ENCODE results near the gene SLC17A3. TPM values are rescaled to one million over a fixed set of nuclear protein-coding genes. Genes with fewer than 3 reads are reported as not detected.

The SLC17A3 gene
- total RNA-seq, 4 donors from 2014 or later: not detected

DNA sequence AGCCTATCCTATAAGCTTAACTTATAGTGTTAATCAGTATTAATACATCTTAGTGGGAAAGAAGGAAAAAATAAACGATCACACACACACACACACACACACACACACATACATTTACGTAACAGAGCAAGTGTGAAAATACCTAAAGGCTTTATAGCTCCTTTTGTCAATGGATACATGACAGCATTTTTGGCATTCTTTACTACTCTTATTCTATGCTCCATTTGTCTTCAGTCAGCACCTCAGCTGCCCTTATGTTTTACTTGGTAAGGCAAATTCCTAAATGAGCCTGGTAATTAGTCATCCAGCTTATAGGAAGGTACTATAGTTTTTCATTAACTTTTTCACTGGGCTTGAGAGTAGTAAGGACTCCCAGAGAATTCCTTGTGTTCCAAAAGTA lies 25.1 kb upstream of the SLC17A3 start:
- intact Hi-C loops (cut with DNase I): no loop called here
- Histone ChIP-seq H3K27me3 (no peaks in the 10 kb centered on the region), H3K4me1 (no peaks in the 10 kb centered on the region), H3K9me3 (no peaks in the 10 kb centered on the region), H3K4me3 (replicated peaks in 1 of 3) (no peak overlapping the region), H3K36me3 (no peaks in the 10 kb centered on the region), H3K27ac (no peak overlapping the region)
- TF ChIP-seq, protein P1, sequence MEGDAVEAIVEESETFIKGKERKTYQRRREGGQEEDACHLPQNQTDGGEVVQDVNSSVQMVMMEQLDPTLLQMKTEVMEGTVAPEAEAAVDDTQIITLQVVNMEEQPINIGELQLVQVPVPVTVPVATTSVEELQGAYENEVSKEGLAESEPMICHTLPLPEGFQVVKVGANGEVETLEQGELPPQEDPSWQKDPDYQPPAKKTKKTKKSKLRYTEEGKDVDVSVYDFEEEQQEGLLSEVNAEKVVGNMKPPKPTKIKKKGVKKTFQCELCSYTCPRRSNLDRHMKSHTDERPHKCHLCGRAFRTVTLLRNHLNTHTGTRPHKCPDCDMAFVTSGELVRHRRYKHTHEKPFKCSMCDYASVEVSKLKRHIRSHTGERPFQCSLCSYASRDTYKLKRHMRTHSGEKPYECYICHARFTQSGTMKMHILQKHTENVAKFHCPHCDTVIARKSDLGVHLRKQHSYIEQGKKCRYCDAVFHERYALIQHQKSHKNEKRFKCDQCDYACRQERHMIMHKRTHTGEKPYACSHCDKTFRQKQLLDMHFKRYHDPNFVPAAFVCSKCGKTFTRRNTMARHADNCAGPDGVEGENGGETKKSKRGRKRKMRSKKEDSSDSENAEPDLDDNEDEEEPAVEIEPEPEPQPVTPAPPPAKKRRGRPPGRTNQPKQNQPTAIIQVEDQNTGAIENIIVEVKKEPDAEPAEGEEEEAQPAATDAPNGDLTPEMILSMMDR (IDR thresholded peaks at IDR 0.05): no peak
- TF ChIP-seq POLR2A (IDR thresholded peaks at IDR 0.05): no peak
- 57 to 62% methylated on average over 2 of the region's 2 CpGs for WGBS, 2 donors
- no peak for DNase-seq

DNA sequence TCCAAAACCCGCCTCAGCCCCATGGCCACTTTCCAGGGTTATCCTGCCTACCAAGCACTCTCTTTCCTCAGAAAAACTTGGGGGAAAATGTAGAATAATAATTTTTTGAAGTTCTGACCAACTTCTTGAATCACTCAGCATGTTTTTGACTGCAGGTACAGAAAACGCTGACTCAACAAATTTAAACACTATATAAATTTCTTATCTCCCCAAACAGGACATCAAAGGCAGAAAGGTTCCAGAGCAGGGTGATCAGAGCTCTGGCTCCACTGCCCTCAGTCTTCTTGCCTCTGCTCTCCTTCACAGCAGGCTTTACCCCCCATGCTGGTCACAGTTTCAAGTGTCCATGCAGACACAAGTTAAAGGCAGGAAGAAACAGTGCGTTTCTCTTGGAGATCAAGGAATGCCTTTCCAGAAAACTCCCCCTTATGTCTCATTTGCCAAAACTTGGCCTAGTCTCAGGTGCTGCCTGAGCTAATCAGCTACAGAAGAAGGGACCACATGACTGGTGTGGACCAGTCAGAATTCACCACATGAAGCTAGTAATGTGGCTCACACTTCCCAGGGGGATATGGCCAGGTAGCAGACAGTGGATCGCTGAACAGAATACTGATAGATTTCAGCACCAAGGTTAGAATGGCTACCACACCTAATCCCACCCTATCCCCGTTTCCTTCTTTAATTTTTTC lies 24.4 kb upstream of the SLC17A3 start:
- Histone ChIP-seq H3K36me3 (no peaks in the 10 kb centered on the region), H3K27me3 (no peaks in the 10 kb centered on the region), H3K27ac (no peak overlapping the region), H3K4me3 (replicated peaks in 1 of 3) (no peak overlapping the region), H3K9me3 (no peaks in the 10 kb centered on the region), H3K4me1 (no peaks in the 10 kb centered on the region)
- intact Hi-C loops (cut with DNase I): no loop called here
- TF ChIP-seq, protein P1 (IDR thresholded peaks at IDR 0.05): no peak
- no peak for TF ChIP-seq POLR2A (IDR thresholded peaks at IDR 0.05)
- WGBS, 2 donors: 80 to 87% methylated on average over 5 of the region's 5 CpGs
- DNase-seq: no peak

DNA sequence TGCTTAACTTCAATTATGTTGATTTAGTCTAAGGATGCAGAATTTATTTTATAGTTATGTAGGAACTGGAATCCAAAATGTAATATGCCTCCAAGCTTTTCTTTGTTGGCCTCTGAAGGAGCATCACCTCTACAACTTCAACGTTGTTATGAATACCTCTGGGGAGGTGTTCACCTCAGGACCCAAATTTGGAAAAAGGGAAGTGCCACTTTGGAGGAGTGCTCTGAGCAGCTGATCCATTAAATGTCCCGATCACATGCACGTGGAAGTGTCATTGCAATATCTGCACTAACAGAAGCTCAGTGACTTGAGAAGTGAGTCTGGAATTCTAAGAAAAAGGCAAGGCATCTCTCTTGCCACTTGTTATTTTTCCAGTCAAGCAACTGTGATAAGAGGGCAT lies 22.2 kb upstream of the SLC17A3 start:
- WGBS, 2 donors: 48 to 52% methylated on average over 3 of the region's 3 CpGs
- TF ChIP-seq, protein P1 (IDR thresholded peaks at IDR 0.05): no peak
- no peak for TF ChIP-seq POLR2A (IDR thresholded peaks at IDR 0.05)
- no peaks in the 10 kb centered on the region for H3K36me3 ChIP-seq
- no peak overlapping the region for H3K4me3 ChIP-seq (replicated peaks in 1 of 3)
- intact Hi-C loops (cut with DNase I): no loop called here
- no peak for DNase-seq
- no peaks in the 10 kb centered on the region for H3K4me1 ChIP-seq
- no peaks in the 10 kb centered on the region for H3K9me3 ChIP-seq
- H3K27ac ChIP-seq: no peak overlapping the region
- H3K27me3 ChIP-seq: no peaks in the 10 kb centered on the region

DNA sequence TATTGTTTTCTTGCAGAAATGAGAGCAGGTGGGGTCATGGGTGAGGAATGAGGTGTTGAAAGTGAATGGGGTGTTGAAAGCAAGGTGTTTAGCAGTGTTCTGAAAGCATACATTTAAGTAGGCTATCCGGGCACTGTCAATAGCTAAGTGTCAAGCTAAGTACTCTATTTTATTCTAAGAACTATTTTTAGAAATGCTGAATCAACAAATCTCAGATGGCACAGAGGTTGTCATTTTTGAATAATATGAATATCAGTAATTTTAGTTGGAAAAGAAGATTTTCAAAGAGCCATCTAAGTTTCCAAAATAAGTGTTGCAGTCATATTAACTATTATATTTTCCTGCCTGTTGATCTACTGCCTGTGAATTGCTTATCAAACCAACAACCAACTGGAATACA lies 21.7 kb upstream of the SLC17A3 start:
- intact Hi-C loops (cut with DNase I): no loop called here
- Histone ChIP-seq H3K27ac (no peak overlapping the region), H3K9me3 (no peaks in the 10 kb centered on the region), H3K27me3 (no peaks in the 10 kb centered on the region), H3K4me1 (no peaks in the 10 kb centered on the region), H3K4me3 (replicated peaks in 1 of 3) (no peak overlapping the region), H3K36me3 (no peaks in the 10 kb centered on the region)
- no peak for TF ChIP-seq POLR2A (IDR thresholded peaks at IDR 0.05)
- TF ChIP-seq, protein P1 (IDR thresholded peaks at IDR 0.05): no peak
- WGBS, 2 donors: 73 to 88% methylated on average over 1 of the region's 1 CpG
- DNase-seq: no peak

DNA sequence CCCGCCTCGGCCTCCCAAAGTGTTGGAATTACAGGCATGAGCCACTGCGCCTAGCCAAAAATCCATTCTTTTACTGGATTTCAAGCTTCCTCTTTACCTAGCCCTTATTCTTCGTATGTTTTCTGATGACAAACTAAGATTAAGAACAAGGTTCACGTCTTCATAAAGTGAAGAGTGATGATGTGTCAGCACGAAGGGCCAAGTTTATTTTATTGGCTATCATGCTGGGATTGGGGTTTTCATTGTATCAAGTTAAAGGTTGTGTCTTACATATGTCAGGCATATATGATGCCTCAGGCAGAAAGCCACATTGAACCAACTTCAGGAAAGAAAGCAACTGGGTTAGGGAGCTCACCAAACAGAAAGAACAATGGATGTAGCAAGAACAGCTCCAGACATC lies 19.7 kb upstream of the SLC17A3 start:
- no peak for TF ChIP-seq POLR2A (IDR thresholded peaks at IDR 0.05)
- TF ChIP-seq, protein P1 (IDR thresholded peaks at IDR 0.05): no peak
- 88 to 95% methylated on average over 6 of the region's 6 CpGs for WGBS, 2 donors
- no peaks in the 10 kb centered on the region for H3K9me3 ChIP-seq
- DNase-seq: no peak
- H3K27me3 ChIP-seq: no peaks in the 10 kb centered on the region
- H3K4me1 ChIP-seq: no peaks in the 10 kb centered on the region
- H3K36me3 ChIP-seq: no peaks in the 10 kb centered on the region
- intact Hi-C loops (cut with DNase I): no loop called here
- H3K27ac ChIP-seq: no peak overlapping the region
- H3K4me3 ChIP-seq (replicated peaks in 1 of 3): no peak overlapping the region
